Measurements from ENCODE around the gene RPS6KA3. TPM values are rescaled to one million over a fixed set of nuclear protein-coding genes. Genes with fewer than 3 reads are reported as not detected.

The RPS6KA3 gene
- 10 to 100 TPM; 62.1 to 82.9 (median 79.4) TPM for total RNA-seq
- total RNA-seq (2013), result 121 TPM

- WGBS (ENCODE audit: insufficient coverage), result under 1% methylated on average over 62 of the region's 77 CpGs
- TF ChIP-seq, protein P1, sequence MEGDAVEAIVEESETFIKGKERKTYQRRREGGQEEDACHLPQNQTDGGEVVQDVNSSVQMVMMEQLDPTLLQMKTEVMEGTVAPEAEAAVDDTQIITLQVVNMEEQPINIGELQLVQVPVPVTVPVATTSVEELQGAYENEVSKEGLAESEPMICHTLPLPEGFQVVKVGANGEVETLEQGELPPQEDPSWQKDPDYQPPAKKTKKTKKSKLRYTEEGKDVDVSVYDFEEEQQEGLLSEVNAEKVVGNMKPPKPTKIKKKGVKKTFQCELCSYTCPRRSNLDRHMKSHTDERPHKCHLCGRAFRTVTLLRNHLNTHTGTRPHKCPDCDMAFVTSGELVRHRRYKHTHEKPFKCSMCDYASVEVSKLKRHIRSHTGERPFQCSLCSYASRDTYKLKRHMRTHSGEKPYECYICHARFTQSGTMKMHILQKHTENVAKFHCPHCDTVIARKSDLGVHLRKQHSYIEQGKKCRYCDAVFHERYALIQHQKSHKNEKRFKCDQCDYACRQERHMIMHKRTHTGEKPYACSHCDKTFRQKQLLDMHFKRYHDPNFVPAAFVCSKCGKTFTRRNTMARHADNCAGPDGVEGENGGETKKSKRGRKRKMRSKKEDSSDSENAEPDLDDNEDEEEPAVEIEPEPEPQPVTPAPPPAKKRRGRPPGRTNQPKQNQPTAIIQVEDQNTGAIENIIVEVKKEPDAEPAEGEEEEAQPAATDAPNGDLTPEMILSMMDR (IDR thresholded peaks at IDR 0.05), result no peak
- H3K27ac ChIP-seq (ENCODE audit: low read length), result peak within 1 kb of the TSS; percentile 93
- intact Hi-C loops (cut with micrococcal nuclease), result no loop called here
- DNase-seq, result peak; percentile 84 to 93
- H3K36me3 ChIP-seq (ENCODE audit: control insufficient read depth, insufficient read depth, low read length), result no peaks in the 10 kb centered on the region
- H3K4me3 ChIP-seq (ENCODE audit: low read length), result peak within 1 kb of the TSS; percentile 92
- Mint-ChIP-seq H3K27ac (peak within 1 kb of the TSS; percentile 93 to 94), H3K27me3 (ENCODE audit: low read depth in 2 of 2) (no peaks in the 10 kb centered on the region), H3K9me3 (no peaks in the 10 kb centered on the region), H3K36me3 (no peaks in the 10 kb centered on the region), H3K4me3 (peak within 1 kb of the TSS; percentile 97), H3K4me1 (peaks cover 19% of the 10 kb centered on the region in 2 donors)
- ATAC-seq, result peak; percentile 76 to 92 (median 86)
- no peaks in the 10 kb centered on the region for H3K27me3 ChIP-seq (ENCODE audit: control insufficient read depth, insufficient read depth, low read length)
- H3K9me3 ChIP-seq (ENCODE audit: control insufficient read depth, insufficient read depth, low read length), result no peaks in the 10 kb centered on the region
- peaks cover 15% of the 10 kb centered on the region for H3K4me1 ChIP-seq (ENCODE audit: control insufficient read depth, insufficient read depth, low read length)
These were observed at the start of gene RPS6KA3 for GRCh38 chrX:20266810-20267606. RPS6KA3 (minus strand) TSS chrX:20266909; CDS start chrX:20266632, 277 bp downstream.

- intact Hi-C loops (cut with micrococcal nuclease), result no loop called here
- H3K9me3 ChIP-seq (ENCODE audit: control insufficient read depth, insufficient read depth, low read length), result no peaks in the 10 kb centered on the region
- Mint-ChIP-seq H3K36me3 (no peaks in the 10 kb centered on the region), H3K4me3 (no peak overlapping the region), H3K27me3 (ENCODE audit: low read depth in 2 of 2) (no peaks in the 10 kb centered on the region), H3K9me3 (no peaks in the 10 kb centered on the region), H3K27ac (peak overlapping the region in 1 of 2 donors; percentile 2), H3K4me1 (no peaks in the 10 kb centered on the region)
- no peaks in the 10 kb centered on the region for H3K4me1 ChIP-seq (ENCODE audit: control insufficient read depth, insufficient read depth, low read length)
- no peaks in the 10 kb centered on the region for H3K36me3 ChIP-seq (ENCODE audit: control insufficient read depth, insufficient read depth, low read length)
- 51% methylated on average over 2 of the region's 2 CpGs for WGBS (ENCODE audit: insufficient coverage)
- no peaks in the 10 kb centered on the region for H3K27me3 ChIP-seq (ENCODE audit: control insufficient read depth, insufficient read depth, low read length)
- no peak overlapping the region for H3K4me3 ChIP-seq (ENCODE audit: low read length)
- no peak overlapping the region for H3K27ac ChIP-seq (ENCODE audit: low read length)
- DNase-seq (no peak), ATAC-seq (no peak)
- TF ChIP-seq, protein P1 (IDR thresholded peaks at IDR 0.05), result no peak
These were observed 48.4 kb upstream of the RPS6KA3 start for GRCh38 chrX:20315140-20315539.

- no peak for DNase-seq
These were observed 47.2 kb upstream of the RPS6KA3 start for GRCh38 chrX:20313899-20314298.

More at GRCh38 chrX:20313899-20314298, 47.2 kb upstream of the RPS6KA3 start:
- Mint-ChIP-seq H3K36me3 (no peaks in the 10 kb centered on the region), H3K4me3 (no peak overlapping the region), H3K27me3 (ENCODE audit: low read depth in 2 of 2) (no peaks in the 10 kb centered on the region), H3K9me3 (no peaks in the 10 kb centered on the region), H3K27ac (no peak overlapping the region), H3K4me1 (no peaks in the 10 kb centered on the region)
- no peak for ATAC-seq
- Histone ChIP-seq H3K9me3 (ENCODE audit: control insufficient read depth, insufficient read depth, low read length) (no peaks in the 10 kb centered on the region), H3K4me3 (ENCODE audit: low read length) (no peak overlapping the region), H3K27ac (ENCODE audit: low read length) (no peak overlapping the region), H3K36me3 (ENCODE audit: control insufficient read depth, insufficient read depth, low read length) (no peaks in the 10 kb centered on the region), H3K4me1 (ENCODE audit: control insufficient read depth, insufficient read depth, low read length) (no peaks in the 10 kb centered on the region), H3K27me3 (ENCODE audit: control insufficient read depth, insufficient read depth, low read length) (no peaks in the 10 kb centered on the region)
- intact Hi-C loops (cut with micrococcal nuclease), result no loop called here
- TF ChIP-seq, protein P1 (IDR thresholded peaks at IDR 0.05), result no peak
- 70% methylated on average over 1 of the region's 1 CpG for WGBS (ENCODE audit: insufficient coverage)

All from natural killer cell (primary cell).